ENCODE measurements around the gene ANO1.

The ANO1 gene

DNA sequence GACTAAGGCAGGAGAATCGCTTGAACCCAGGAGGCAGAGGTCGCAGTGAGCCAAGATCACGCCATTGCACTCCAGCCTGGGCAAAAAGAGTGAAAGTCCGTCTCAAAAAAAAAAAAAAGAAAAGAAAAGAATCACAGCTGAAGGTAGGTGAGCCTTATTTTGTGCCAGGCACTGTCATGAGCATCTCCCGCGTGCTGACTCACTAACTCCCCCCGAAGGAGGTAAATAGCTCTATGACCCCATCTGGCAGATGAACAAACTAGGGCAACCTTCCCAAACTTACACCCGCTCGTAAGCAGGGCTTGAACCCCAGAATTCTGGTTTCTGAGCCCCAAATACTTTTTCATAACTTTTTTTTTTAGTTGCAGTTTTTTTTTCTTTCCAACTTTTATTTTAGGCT lies 60.3 kb downstream of the ANO1 start:
- DNase-seq (ENCODE audit: low spot score), result no peak

GRCh38 chr11:70139785-70140410 lies 61.8 kb downstream of the ANO1 start:
- DNase-seq (ENCODE audit: low spot score), result no peak

DNA sequence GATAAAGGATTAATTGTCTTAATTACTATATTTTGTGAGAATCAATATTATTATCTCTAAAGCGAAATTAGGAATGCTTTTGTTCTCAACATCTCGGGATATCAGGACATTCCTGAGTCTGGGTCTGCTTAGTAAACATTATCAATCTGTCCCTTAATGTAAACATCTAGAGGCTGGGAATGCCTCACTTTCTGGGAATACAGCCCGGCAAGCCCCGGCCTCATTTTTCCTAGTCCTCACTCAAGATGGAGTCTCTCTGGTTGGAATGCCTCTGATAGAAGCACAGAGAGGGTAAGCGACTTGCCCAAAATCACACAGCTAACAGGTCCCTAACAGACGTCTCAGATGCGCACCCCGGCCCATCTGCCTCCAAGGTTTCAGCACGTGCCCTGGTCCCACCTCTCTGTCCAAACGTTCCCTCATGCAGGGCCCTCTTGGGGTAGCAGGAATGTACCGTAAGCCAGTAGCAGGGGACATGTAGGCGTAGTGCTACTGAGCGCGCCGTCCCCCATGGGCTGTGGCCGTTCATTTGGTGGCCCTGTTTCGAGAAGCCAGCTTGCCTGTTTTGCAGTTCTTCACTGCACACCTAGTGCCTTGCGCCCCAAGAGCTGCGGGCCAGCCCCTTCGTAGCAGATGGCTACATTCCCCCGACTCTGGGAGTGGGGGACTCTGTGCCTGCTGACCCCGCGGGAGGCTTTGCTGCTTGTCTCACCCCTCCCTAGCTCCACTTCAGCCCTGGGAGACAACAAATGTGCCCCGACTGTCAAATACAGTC lies 62.8 kb downstream of the ANO1 start:
- no peak for DNase-seq (ENCODE audit: low spot score)

- no peak for DNase-seq (ENCODE audit: low spot score)
Measured at GRCh38 chr11:70141486-70142220, 63.5 kb downstream of the ANO1 start.

- peak; percentile 75 for DNase-seq (ENCODE audit: low spot score)
Measured at GRCh38 chr11:70142221-70142875, 64.2 kb downstream of the ANO1 start.

DNA sequence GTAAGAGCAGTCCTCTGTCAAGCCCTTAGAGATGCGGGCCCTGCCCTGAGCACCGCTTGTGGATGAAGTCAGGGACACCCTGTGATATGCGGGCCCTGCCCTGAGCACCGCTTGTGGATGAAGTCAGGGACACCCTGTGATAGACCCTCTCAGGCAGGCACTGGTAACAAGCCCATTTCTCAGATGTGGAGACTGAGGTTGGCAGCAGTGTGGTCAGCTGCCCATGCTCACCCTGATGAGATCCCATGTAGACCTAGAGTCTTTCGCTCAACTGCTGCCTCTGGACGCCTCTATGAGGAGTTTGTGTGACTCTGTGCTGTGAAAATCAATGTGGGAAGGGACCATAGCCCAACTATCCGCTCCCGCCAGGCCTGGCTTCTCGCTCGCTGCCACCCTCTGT lies 66.1 kb downstream of the ANO1 start:
- no peak for DNase-seq (ENCODE audit: low spot score)

DNA sequence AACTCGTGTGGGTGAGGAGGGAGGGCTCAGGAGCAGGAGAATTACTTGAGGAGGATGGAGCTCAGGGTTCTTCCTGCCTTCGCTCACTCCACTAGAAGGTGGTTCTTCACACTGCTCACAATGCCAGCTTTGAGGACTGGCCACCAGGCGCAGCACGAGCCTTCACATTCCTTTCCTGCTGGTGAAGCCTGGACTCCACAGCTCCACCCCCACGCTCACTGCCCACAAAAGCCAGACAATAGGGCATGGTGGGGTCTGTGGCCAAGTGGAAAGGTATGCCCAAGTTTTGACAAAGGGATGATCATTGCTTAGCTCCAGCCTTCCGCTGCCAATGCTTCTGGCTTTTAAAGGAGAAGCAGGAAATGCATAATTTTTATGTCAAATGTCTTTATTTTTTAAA lies 67.0 kb downstream of the ANO1 start:
- no peak for DNase-seq (ENCODE audit: low spot score)

GRCh38 chr11:70145841-70146240 lies 67.7 kb downstream of the ANO1 start:
- no peak for DNase-seq (ENCODE audit: low spot score)

DNA sequence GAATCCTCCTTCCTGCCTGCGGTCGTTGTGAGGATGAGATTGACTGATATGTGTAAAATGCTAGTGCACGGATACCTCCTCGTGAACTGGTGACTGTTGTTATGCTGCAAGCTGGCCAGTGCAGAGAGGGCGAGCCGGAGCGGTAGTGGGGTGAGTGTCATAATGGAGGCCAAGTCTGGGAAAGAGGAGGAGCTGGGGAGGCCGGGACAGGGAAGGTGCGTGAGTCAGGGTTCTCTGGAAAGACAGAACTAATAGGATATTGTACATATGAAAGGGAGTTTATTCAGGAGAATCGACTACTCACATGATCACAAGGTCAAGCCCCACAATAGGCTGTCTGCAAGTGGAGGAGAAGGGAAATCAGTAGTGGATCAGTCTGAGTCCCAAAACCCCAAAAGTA lies 68.2 kb downstream of the ANO1 start:
- no peak for DNase-seq (ENCODE audit: low spot score)

GRCh38 chr11:70146895-70147520 lies 68.9 kb downstream of the ANO1 start:
- DNase-seq (ENCODE audit: low spot score), result no peak

DNA sequence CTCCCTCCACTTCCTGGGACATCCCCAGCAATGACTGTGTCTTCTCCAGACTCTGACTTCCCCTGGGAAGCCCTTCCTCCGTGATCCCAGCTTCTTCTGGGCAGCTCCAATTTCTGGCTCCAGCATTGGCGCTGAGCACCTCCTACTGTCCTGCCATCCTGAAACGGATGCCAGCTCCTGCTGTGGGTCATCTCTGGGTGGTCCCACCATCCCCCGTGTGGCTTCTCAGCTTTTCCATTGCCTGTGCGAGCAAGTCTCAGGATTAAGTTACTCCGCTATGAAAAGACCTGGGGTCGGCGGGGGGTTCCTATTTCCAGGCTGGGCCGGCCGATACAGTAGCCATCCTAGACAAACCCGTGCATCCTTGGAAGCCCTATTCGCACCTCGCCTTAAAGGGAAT lies 69.6 kb downstream of the ANO1 start:
- no peak for DNase-seq (ENCODE audit: low spot score)

GRCh38 chr11:70151671-70152070 lies 73.6 kb downstream of the ANO1 start:
- DNase-seq (ENCODE audit: low spot score), result no peak

GRCh38 chr11:70153133-70153727 lies 75.1 kb downstream of the ANO1 start:
- DNase-seq (ENCODE audit: low spot score), result no peak

DNA sequence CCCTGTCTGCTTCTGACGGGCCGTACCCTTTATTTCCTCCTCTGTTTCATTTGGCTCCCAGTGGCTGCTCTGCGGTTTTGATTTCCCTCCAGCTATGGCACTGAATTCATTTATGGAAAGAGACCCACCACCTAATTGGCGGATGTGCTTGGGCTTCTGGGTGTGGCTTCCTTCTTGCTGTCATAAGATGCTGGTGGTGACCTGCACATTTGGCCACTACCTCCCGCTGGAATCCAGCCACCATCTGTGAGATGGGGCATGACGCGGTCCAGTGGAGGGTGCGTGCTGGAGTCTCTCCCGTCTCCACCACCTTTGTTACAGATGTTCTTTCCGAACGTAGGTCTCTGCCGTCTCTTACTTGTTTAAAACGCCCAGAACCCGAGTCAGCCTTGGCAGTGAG lies 77.3 kb downstream of the ANO1 start:
- DNase-seq (ENCODE audit: low spot score), result no peak

DNA sequence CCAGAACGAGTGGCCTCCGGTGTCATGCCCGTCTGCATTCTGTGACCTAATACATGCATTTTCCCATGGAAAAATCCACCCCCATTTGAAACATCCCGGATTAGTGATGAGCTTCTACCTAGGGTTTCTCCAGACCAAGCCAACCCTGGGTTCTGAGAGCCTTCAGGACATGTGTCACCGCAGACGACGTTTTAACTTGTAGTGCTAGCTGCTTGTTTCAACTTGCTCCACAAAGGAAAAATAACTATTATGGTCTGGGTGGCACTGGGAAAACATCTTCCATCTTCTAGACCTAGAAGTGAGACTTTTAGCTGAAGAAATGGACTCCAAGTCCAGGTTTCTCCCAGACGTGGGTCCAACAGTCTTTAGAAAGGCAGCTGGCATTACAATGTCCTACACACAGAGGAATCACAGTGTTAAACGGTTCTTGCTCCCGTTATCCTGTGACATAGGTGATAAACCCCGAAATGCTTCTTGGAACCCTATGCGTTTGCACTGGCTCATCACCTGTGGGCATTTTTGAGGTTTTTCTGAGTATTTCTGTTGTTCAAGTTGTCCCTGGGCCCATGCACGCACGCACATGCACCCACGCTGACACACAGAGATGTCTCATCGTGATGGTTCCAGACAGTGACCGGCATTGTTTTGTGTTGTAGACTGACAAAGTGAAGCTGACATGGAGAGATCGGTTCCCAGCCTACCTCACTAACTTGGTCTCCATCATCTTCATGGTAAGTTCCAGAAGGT lies 78.3 kb downstream of the ANO1 start:
- DNase-seq (ENCODE audit: low spot score), result no peak

GRCh38 chr11:70158201-70158600 lies 80.1 kb downstream of the ANO1 start:
- DNase-seq (ENCODE audit: low spot score), result peak; percentile 34

DNA sequence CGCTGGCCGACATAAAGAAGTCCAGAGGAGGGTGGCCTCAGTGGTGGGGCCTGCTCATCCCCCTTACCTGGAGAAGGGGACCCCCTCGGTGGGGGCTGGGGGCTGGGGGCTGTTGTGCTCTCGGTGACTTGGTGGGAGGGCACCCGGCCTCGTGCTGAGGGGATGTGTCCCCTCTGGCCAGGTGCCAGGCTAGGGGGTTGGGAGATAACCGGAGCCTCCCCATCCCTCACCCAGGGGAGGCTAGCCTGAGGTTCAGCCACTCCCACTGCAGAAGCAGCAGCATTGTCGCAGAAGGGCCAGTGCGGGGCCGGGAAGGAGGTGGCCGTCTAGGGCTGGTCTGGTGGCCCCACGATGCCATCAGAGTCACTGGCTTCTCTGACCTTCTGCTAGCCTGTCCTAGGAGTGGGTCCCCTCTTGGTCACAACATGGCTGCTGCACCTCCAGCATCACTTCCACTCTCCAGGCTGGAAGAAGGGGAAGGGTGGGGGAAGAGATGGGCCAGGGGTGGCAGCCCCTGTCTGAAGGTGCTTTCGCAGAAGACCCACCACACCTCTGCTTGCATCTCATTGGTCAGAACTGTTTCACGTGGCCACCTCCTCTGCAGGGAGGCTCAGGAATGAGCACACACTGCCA lies 80.8 kb downstream of the ANO1 start:
- no peak for DNase-seq (ENCODE audit: low spot score)

GRCh38 chr11:70159627-70160570 lies 81.8 kb downstream of the ANO1 start:
- peak; percentile 77 for DNase-seq (ENCODE audit: low spot score)

- no peak for DNase-seq (ENCODE audit: low spot score)
Measured at GRCh38 chr11:70161043-70161625, 83.0 kb downstream of the ANO1 start.

All from SW480 (cell line).